WERI-Rb-1 (cell line): Measurements from ENCODE around the gene SLC24A3.

Experiments used
- DNase-seq: peaks from one replicate; pipeline ENCODE4 v3.0.0-alpha.2; 2020
- H3K27ac ChIP-seq: fragments of 250-450 bp; sonication (Bioruptor Pico); 2 replicates; pipeline ENCODE4 v1.5.1; 2020; ENCODE audit warnings: mild to moderate bottlenecking, moderate library complexity
- H3K27me3 ChIP-seq: fragments of 250-450 bp; sonication (Bioruptor Pico); 2 replicates; pipeline ENCODE4 v1.5.1; 2021; ENCODE audit warnings: mild to moderate bottlenecking, low read depth, moderate library complexity; ENCODE audit not compliant: insufficient read depth, severe bottlenecking
- H3K36me3 ChIP-seq: fragments of 250-450 bp; sonication (Bioruptor Pico); 2 replicates; pipeline ENCODE4 v1.5.1; 2020; ENCODE audit warnings: mild to moderate bottlenecking, moderate library complexity
- H3K4me3 ChIP-seq: 2 replicates; pipeline ENCODE4 v1.5.1; 2011; ENCODE audit warnings: low read depth, mild to moderate bottlenecking, control low read depth, low read length
- H3K9me3 ChIP-seq: fragments of 250-450 bp; sonication (Bioruptor Pico); 2 replicates; pipeline ENCODE4 v1.5.1; 2021; ENCODE audit warnings: mild to moderate bottlenecking, moderate library complexity; ENCODE audit not compliant: severe bottlenecking
- CTCF ChIP-seq: IDR thresholded peaks from 2 replicates; pipeline ENCODE4 v1.5.1; 2011; ENCODE audit warnings: low read depth, mild to moderate bottlenecking, control low read depth, inconsistent platforms, low read length

SLC24A3 gene

GRCh38 chr20:19742974-19743639 is 530.7 kb downstream of the SLC24A3 start:
- H3K9me3 ChIP-seq, result no peaks in the 10 kb centered on the region
- no peak overlapping the region for H3K27ac ChIP-seq
- H3K36me3 ChIP-seq, result no peaks in the 10 kb centered on the region
- DNase-seq, result no peak
- H3K4me3 ChIP-seq, result no peak overlapping the region
- no peak for TF ChIP-seq CTCF
- no peaks in the 10 kb centered on the region for H3K27me3 ChIP-seq

DNA sequence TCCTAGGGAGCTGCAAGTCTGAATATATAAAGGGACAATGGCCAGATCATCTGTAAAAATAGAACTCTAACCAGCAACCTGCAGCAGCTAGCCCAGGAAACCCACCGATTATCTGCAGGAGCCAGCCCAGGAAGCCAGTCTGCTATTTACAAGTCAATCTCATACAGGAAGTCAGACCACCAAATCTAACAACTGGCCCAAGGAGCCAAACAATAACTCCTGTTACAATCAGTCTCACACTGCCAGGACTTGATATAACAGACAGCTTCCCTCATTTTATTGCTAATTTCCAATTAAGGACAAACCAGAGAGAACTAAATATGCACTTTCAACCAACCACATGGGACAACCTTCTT is 531.2 kb downstream of the SLC24A3 start:
- Histone ChIP-seq H3K9me3 (no peaks in the 10 kb centered on the region), H3K4me3 (no peak overlapping the region), H3K36me3 (no peaks in the 10 kb centered on the region), H3K27me3 (no peaks in the 10 kb centered on the region), H3K27ac (no peak overlapping the region)
- no peak for TF ChIP-seq CTCF
- DNase-seq, result no peak

DNA sequence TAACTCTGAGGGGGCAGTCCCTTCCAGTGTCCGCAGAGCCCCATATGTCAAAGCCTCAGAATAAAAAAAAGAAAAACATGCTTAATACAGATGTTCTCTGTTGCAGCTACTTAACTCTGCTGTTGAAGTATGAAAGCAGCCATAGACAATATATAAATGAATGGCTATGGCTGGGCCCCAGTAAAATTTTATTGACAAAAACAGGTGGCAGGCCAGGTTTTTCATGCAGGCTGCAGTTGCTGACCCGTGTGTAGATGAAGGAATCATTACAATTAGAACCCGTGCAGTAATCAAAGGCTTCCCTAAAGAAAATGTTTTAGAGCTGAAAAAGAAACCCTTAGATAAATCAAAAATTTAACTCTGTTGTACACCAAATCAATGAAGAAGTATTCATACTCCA is 532.7 kb downstream of the SLC24A3 start:
- no peak for DNase-seq
- no peak overlapping the region for H3K4me3 ChIP-seq
- TF ChIP-seq CTCF, result no peak
- H3K36me3 ChIP-seq, result no peaks in the 10 kb centered on the region
- no peaks in the 10 kb centered on the region for H3K27me3 ChIP-seq
- H3K9me3 ChIP-seq, result no peaks in the 10 kb centered on the region
- no peak overlapping the region for H3K27ac ChIP-seq

GRCh38 chr20:19745584-19745983 is 533.1 kb downstream of the SLC24A3 start:
- Histone ChIP-seq H3K27ac (no peak overlapping the region), H3K9me3 (no peaks in the 10 kb centered on the region), H3K36me3 (no peaks in the 10 kb centered on the region), H3K27me3 (no peaks in the 10 kb centered on the region), H3K4me3 (no peak overlapping the region)
- DNase-seq, result no peak
- TF ChIP-seq CTCF, result no peak

DNA sequence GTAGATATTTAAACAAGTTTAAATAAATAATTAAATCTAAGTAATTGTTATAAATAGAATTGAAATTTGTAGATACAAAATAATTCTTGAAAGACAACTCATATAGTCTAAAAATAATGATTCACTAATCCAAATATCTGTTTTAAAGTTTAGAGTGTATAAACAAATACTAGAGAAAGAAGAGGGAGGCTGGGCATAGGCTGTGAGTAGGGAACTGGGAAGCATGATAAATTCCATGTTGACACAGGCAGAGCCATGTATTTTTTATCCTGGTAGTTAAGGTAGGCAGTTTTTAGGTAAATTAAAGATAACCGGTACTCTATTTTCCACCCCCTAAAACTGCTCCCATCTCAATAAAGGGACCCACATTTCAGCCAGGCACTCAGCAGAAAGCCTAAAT is 534.0 kb downstream of the SLC24A3 start:
- H3K27ac ChIP-seq, result no peak overlapping the region
- no peaks in the 10 kb centered on the region for H3K27me3 ChIP-seq
- H3K4me3 ChIP-seq, result no peak overlapping the region
- no peaks in the 10 kb centered on the region for H3K36me3 ChIP-seq
- H3K9me3 ChIP-seq, result no peaks in the 10 kb centered on the region
- no peak for TF ChIP-seq CTCF
- no peak for DNase-seq

DNA sequence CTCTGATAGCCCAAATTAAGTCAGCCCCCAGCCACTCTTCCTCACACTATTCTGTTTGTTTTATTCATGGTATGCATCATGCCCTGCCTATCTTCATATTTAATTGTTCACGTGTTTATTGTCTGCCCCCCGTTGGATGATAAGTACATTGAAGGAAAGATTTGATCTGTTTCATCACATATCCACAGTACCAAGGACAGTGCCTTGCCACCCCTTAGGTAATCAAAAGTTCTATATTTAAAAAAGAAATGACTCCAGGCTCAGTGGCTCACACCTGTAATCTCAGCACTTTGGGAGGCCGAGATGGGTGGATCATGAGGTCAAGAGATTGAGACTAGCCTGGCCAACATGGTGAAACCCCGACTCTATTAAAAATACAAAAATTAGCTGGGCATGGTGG is 535.5 kb downstream of the SLC24A3 start:
- Histone ChIP-seq H3K27ac (no peak overlapping the region), H3K9me3 (no peaks in the 10 kb centered on the region), H3K27me3 (no peaks in the 10 kb centered on the region), H3K36me3 (no peaks in the 10 kb centered on the region), H3K4me3 (no peak overlapping the region)
- TF ChIP-seq CTCF, result no peak
- no peak for DNase-seq
